Left colon (tissue), 2 donors: ENCODE data around the gene AOAH. TPM values are rescaled to one million over a fixed set of nuclear protein-coding genes. Genes with fewer than 3 reads are reported as not detected.

Experiments
- ATAC-seq: fragments of 200-7000 bp; cut with Tn5 transposase; one replicate; pipeline ENCODE4 v1.9.1; 2020; ENCODE audit warnings: mild to moderate bottlenecking, moderate library complexity
- DNase-seq, 2 donors: peaks; one replicate each; pipeline ENCODE4 v3.0.0-alpha.2; 2020
- intact Hi-C, 2 donors: fragments of 100-400 bp; cut with DNase I in 1 of 2; cut with micrococcal nuclease in 1 of 2; formaldehyde crosslinking; loops; one replicate each; pipeline versions ENCODE4 v1.11.2 to v1.14.0; 2022; cut with DNase I, micrococcal nuclease
- total RNA-seq, 2 donors: library from RNA; stranded (reverse); fragmentation: NEBNext Ultra II Directional; extraction: Animal tissue kit (Norgen Biotek cat#: 25700); gene quantifications; one replicate each; pipeline ENCODE4 v1.2.1, GENCODE V29; 2021
- donor health status: DM: no; HTN: no; CAD: no.
- donor health status: DM: yes; HTN: yes; CAD: no.

Gene AOAH
- total RNA-seq, 2 donors from 2014 or later = 31.6 to 32.0 TPM

DNA sequence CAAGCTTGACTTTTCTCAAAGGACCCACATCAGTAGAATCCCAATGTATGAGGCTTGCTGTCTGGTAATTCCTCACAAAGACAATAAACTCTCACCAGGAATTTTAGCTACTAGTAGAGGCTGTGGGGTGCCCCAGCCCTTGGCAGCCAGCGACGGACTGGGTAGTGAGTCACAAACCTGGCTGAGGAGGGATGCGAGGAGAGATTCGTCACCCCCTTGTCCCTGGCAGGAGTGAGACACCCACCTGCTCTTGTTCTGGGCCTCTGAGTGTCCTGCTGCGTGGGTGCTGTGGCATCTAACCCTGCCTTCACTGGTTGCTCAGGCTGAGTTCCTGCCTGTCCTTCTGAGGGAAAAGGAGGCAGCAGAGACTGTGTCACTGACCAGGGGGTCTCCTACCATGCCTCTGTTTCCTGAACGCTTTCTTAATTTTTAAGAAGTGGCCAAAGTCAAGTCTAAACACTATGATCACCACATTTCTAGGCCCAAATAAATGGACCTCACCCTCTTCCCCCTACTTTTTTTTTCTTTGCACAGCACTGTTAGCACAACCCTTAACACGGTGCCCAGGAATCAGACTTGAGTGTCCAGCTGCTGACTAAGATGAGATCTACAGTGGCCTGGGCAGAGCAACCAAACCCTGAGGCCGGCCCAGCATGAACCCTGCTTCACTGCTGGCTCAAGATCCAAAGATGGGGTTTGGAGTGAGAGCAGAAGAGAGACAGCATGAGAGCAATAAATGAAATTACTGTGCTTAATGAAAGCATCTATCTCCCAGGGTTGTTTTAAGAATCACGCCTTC, 188.2 kb downstream of the AOAH start:
- no peak for ATAC-seq
- DNase-seq = no peak
- intact Hi-C loops = no loop called here

DNA sequence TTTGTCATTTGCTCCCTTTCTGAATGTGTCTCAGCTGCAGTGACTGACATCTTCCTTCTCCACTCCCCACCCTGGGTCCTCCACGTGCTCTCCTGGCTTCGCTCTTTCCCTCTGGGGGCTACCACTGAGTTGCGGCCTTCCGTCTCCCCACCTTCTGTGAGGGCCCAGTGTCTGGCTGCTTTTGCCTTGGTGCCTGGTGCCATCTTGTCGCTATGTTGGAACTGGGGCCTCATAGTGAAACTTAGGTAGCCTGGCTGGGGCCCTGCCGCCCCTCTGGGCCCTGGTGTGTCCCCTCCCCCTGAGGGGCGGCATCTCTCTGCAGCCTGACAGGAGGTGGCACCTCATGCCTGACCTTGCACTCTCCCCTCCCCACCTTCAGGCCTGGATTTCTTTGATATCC, 190.6 kb downstream of the AOAH start:
- DNase-seq (no peak), ATAC-seq (no peak)
- intact Hi-C loops = no loop called here

DNA sequence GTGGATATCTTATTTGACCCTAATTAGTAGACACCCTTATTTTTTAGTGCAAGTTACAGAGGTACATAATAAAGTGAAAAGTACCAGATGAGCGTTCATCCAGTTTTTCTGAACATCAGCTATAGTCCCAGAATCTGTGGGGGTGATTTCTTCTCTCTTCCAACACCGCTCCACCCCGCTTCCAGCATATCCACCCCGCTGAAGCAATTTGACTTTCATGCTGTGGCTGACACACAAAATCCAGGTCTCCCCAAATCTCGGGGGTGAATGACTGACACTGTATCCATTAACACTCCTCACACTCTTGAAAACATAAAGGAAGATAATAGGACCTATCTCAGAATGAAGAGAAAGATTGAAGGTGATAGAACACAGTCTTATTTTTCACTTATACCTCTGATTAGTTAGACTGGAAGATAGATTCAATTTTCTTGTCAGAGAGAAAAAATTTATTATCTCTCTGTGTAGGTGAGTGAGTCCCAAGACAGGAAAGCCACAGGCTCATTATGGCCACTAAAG, 191.3 kb downstream of the AOAH start:
- no peak for ATAC-seq
- DNase-seq = no peak
- intact Hi-C loops = no loop called here

DNA sequence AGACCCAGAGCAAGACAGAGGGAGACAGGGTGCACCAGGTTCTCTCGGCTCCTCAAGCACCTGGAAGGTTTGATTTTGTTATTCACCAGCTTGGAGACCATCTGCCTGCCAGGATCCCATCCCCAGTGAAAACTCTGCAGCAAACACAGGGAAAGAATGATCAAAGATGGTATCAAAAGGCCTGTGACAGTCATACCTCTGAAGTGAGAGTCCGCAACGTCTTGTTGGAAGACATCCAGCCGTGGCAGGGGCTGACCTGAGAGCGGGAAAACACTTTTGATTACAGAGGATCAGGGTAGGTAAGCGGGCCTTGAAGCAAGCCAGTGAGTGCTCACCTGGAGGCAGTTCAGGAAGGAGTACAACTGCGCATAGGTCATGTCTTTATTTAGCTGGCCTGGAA, 192.3 kb downstream of the AOAH start:
- no peak for ATAC-seq
- no peak for DNase-seq
- intact Hi-C loops = no loop called here

DNA sequence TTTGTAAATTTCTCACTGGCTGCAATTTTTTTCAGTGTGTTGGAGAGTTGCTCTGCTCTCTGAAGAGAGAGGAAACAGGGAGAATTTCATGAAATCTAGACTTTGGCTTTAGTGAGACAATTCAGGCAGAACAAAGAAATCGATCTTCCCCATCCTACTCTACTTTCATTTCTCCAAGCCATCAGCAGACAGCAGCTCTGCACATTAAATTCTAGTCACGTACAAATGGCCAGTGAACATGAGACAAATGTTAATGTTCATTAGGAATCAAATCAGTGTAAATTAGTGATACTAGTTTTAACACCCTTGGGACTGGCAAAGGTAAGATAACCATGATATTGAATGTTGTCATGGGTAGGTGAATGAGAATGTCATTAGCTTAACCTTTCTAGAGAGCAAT, 193.8 kb downstream of the AOAH start:
- DNase-seq = no peak
- ATAC-seq = no peak
- intact Hi-C loops = no loop called here

DNA sequence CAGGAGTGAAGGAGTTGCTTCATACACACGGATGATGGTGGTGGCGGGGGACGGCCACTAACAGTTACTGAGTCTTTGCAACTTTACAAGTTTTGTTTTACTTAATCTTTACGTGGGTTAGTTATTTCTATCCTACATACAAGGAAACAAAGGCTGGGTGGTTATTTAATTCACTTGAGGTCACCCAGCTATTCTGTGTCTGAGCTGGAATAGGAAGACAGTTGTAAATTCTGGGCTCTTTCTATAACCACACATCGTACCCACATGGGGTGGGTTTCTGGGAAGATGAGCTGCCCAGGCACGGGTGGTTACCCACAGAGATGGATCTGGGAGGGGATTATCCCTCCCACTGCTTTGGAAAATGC, 196.8 kb downstream of the AOAH start:
- intact Hi-C loops = no loop called here
- ATAC-seq (no peak), DNase-seq (no peak)

DNA sequence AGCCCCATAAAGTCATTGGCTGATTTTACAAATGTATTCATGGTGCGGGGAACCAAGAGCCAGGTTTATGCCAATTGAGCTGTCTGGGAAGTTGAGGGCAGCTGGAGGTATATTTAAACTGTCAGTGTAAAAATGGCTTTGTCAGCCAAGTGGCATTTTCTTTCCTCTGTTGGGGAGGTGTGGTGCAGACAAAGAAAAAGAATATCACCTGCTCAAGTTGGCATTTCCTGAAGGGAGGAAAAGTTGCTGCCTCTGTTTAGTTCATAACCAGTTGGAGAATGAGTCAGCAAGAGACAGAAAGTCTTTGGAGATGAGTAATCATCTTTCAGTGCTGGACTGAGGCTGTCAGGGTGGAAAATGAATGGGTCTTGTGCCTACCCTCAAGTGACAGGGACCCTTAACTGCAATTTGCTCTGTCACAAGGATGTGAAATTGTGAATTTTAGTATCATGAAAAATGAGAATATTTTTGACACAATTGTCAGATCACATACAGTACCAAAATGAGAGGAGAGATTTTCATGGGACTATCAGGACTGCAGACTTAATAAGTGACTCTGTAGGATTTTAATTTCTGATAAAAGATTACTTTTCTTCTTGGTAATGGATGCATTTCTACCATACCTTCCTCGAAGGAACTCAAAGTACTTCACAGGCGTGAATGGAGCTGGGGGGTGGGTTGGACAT, 197.3 kb downstream of the AOAH start:
- intact Hi-C loops = no loop called here
- no peak for ATAC-seq
- DNase-seq = no peak

DNA sequence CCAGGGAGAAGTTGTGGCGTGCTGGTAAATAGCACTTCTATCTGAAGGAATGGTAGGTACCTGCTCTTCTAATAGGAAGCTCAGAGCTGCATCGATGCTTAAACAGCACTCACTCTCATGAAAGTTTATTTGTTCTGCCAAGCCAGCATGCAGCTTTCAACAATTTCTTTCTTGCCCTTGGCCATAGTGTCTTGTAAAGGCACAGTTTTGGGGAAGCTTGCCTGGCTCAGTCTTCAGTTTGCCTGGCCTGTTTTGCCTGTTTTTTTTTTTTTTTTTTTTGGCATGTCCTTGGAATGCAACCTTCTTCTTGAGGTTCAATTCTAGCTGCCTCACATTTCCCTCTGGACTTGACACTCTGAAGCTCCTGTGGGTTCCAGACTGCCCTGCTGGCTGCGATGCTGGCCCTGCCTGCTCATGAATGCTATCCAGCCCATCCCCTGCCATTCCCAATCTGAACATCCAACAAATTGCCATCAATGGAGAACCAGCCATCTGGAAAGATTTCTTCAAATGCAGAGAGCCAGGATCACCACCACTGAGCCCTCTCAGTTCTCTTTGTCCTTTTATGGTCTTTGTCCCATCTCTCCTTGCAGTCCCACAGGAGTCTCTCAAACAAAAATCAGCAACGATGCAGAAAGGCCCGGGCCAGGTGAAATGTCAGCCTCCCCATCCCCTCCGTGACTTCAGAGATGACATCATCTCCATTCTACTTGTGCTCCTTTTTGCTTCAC, 200.8 kb downstream of the AOAH start:
- intact Hi-C loops = no loop called here
- ATAC-seq = no peak
- DNase-seq = no peak

DNA sequence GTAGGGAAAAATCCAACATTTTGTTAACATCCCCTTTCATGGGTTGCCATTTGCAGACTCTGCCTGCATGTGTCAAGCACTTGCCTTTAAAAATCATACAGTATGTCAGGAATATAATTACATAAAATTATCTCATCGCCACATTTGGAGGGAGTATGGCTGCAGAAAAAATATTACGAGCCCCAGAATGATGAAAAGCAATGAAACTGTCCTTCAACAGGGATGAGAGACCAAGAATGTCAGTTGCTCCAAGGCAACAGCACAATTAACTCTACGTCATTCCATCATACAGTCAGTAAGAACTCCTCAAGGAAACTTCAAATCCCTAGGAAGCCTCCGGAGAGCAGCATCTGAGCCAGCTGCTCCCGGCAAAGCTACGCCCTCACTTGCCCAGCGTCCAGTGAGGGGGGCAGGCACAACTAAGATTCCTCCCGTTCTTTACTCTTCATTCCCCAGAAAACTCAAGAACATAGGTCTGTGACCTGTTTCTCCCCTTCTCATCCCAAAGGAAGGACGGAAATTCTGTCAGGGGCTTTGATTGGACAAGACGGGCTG, 201.8 kb downstream of the AOAH start:
- intact Hi-C loops = no loop called here
- ATAC-seq = no peak
- no peak for DNase-seq

DNA sequence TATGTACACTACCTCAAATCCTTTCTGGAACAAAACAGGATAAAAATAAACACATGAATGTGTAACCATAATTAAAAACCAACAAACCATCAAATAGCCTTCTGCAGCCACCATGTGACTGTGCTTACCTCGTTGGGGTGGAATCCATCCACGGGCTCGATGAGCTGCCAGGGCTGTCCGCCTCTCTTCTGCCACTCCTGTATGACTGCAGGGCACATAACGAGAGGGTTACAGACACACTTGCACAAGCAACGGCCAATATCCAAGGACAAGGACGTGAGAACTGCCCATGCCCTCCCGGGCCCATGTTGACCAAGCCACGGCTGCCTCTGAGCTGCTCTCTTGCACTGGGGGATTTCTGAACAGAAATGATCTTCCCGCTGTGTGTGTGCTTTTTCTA, 202.4 kb downstream of the AOAH start:
- ATAC-seq (no peak), DNase-seq (no peak)
- intact Hi-C loops = no loop called here

DNA sequence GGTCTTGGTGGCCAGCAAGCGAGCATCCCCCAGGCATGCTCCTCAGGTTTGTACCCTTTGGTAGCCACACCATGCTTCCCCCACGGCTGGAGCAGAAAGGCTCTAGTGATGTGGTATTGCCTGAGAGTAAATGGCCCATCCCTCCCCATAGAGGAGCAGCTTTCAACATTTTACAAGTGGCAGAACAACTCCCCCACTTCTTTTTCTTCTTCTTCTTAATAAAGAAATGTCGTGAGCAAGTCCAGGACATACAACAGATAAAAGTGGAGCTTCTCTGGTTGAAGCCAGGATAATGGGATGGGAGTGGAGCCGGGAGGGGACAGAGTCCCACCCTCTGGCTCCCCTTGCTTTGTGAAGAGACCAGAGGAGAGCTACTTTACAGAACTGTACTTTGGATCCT, 203.2 kb downstream of the AOAH start:
- intact Hi-C loops = no loop called here
- ATAC-seq (no peak), DNase-seq (no peak)

DNA sequence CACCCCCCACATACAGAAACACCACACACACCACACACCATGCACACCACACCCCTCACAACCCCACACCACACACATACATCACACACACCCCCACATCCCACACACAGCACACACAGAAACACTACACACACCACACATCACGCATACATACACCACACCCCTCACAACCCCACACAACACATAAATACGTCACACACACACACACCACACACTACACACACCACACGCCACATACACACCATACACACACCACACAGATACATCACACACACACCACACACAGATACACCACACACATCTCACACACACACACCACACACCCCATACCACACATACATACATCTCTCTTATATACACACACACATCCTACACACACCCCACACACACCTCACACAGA, 208.4 kb downstream of the AOAH start:
- no peak for ATAC-seq
- intact Hi-C loops = no loop called here

DNA sequence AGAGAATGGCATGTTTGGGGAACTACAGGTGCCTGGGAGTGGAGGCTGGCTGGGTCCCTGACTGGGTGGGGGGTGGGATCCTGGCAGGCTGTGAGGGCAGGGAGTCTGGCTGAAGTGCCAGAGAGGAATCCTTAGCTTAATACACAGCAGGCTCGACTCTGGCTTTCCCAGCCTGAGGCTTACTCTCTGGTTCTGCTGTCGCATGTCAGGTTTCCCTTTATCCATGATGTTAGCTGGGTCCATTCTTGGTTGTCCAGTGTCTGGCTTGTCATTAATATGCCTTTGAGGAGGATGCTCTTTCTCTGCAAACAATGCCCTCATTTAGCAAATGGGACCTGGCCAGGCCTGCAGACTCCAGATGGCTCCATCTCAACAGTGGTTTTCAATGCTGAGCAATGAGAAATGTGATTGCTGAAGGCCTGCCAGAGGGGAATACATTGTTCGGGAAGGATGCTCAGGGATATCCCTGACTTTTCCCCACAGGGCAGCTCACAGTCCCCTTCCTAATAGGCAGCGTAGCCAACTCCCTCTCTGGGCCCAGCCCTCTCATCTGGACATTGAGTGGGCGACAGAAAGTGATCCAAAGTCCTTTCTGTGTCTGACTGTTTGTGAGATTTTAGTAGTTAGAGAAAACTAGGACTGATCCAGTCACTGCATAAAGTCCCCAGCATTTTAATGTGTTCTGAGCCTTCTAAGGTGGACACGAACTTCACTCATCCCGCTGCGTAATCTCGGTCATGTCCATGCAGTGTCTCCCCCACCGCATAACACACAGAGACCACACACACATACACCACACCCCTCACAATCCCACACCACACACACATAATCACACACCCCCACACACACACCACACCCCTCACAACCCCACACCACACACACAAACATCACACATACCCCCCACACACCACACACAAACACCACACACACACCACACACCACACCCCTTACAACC, 209.7 kb downstream of the AOAH start:
- no peak for ATAC-seq
- intact Hi-C loops = no loop called here
- no peak for DNase-seq

More for the DNA sequence above, 208.4 kb downstream of the AOAH start:
- DNase-seq = no peak

DNA sequence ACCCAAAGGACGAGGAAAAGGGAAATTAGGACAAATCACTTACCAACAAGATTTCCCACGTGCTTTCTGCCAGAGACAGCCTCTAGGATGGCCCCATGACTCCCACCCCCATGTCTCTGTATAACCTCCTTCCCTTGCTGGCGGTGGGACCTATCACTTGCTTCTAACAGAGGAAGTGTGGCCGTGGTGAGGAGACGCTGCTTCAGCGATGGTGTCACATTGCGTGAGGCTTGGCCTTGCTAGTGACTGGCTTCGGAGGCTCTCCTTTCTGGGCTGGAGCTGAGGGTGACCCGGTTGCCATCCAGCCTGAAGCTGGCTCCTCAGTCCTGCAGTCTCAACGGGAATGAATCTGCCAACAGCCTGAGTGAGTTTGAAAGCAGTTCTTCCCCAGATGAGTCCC, 210.9 kb downstream of the AOAH start:
- intact Hi-C loops = no loop called here
- DNase-seq (no peak), ATAC-seq (no peak)

DNA sequence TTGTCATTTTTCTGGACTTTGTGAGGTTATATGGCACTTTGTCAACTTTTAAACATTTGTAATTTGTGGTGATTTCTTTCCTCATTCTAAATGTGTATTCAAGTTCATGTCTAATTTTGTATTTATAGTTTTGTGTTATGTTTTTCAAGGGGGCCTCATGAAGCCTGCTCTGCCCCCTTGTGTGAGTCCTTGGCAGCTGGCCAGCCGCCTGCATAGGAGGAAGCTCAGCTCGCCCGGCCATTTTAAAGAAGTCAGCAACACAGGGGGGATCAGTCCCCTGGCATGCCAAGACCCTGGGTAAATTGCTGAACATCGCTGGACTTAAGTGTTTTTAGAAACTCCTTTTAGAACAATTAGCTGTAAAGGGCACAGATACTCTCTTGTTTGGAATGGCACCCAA, 211.7 kb downstream of the AOAH start:
- no peak for DNase-seq
- ATAC-seq = no peak
- intact Hi-C loops = no loop called here

DNA sequence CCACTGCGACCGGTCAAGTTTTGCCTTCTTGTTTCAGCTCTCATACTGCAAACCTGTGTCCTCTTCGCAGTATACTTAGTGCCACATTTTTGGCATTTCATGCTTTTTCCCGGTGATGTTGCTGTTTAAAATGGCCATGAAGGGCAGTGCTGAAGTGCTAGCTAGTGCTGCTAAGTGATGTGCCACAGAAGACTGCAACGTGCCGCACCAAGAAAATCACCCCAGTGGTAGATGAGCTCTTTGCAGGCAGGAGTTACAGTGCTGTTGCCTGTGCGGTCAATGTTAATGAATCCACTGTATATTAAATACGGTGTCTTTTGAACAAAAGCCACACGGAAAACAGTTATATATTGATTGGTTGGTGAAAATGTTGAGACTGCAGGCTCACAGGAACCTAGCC, 214.3 kb downstream of the AOAH start:
- intact Hi-C loops = no loop called here

DNA sequence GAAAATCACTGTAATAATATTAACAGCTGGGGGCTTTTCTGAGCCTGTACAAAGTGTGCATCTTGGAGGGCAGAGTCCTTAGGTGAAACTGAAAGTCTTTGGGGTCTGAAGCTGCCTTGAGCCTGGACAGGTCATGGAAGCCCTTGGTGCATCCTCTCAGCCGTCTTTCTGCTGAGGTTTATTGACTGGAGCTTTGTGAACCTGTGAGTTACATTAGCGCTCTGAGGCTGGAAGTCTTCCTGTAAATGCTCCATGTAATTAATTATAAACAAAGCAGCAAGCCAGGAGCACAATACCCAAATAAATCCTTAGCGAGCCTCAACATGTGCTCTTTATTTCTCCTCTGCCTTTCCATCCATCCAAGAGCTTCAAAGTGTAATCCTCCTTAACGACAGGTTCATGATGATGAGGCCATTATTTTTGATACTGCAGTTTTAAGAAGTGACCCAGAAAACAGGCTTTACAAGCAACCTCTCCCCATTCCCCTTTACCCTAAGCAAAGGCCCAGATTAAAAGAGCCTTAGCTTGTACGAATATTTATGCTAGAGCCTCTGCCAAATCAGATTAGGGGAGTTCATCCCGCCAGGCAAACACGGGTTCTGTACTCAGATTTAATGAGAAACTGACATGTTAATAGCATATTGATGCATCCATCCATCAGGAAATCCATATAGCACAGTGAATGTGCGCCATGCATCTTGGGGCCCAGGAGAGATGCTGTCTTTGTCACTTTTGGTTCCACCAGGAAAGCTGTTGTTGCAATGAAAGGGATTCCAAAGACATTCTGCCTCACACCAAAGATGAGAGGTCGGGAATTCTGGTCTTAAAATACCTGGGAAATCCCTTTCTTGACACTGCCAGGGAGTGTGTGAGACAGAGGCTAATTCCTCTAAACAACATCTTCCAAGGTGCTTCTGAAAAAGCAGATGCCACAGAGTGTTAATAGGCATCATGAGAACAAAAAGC, 216.5 kb downstream of the AOAH start:
- DNase-seq = no peak
- intact Hi-C loops = no loop called here
- ATAC-seq = no peak

More for the DNA sequence above, 214.3 kb downstream of the AOAH start:
- no peak for DNase-seq
- no peak for ATAC-seq
